GM18507 (cell line): ENCODE measurements around the gene BAHD1.
"Not testable (repeated sequence)": the region's sequence is repeated elsewhere in the genome, so short reads cannot be mapped to it uniquely, and the experiment has no call there.

Source experiments
- DNase-seq: peaks from one replicate; pipeline ENCODE4 v3.0.0; 2011; ENCODE audit warnings: low read depth; ENCODE audit not compliant: insufficient read length; ENCODE audit errors: extremely low spot score
- FAIRE-seq: peaks from 2 replicates; lab custom pipeline; 2011; peaks lifted over from hg19 to GRCh38; lab: Jason Lieb, UNC

BAHD1 gene

GRCh38 chr15:40441565-40442531 lies 1.1 kb downstream of the BAHD1 start:
- DNase-seq (no peak), FAIRE-seq (no peak)

- DNase-seq (no peak), FAIRE-seq (no peak)
Measured at GRCh38 chr15:40443255-40443654, 2.5 kb downstream of the BAHD1 start.

GRCh38 chr15:40443846-40444245 lies 3.1 kb downstream of the BAHD1 start:
- FAIRE-seq: peak; percentile 51
- DNase-seq: no peak

- no peak for FAIRE-seq
- no peak for DNase-seq
Measured at GRCh38 chr15:40444736-40445135, 4.0 kb downstream of the BAHD1 start.

GRCh38 chr15:40445421-40445922 lies 4.7 kb downstream of the BAHD1 start:
- FAIRE-seq (no peak), DNase-seq (no peak)

GRCh38 chr15:40446144-40446543 lies 5.4 kb downstream of the BAHD1 start:
- DNase-seq: no peak

GRCh38 chr15:40448354-40448753 lies 7.6 kb downstream of the BAHD1 start:
- no peak for DNase-seq
- FAIRE-seq: no peak

More at GRCh38 chr15:40446144-40446543, 5.4 kb downstream of the BAHD1 start:
- no peak for FAIRE-seq

- DNase-seq: no peak
- FAIRE-seq: no peak
Measured at GRCh38 chr15:40449275-40449674, 8.5 kb downstream of the BAHD1 start.

- FAIRE-seq: no peak
- DNase-seq: no peak
Measured at GRCh38 chr15:40450047-40450446, 9.3 kb downstream of the BAHD1 start.

GRCh38 chr15:40451527-40452158 lies 10.9 kb downstream of the BAHD1 start:
- FAIRE-seq (no peak), DNase-seq (no peak)

GRCh38 chr15:40452296-40453090 lies 11.7 kb downstream of the BAHD1 start:
- peak; percentile 79 for FAIRE-seq
- no peak for DNase-seq

GRCh38 chr15:40453941-40454340 lies 13.2 kb downstream of the BAHD1 start:
- FAIRE-seq: peak; percentile 83
- DNase-seq: not testable (repeated sequence)

- no peak for FAIRE-seq
- DNase-seq: no peak
Measured at GRCh38 chr15:40454904-40455391, 14.2 kb downstream of the BAHD1 start.

- no peak for FAIRE-seq
- DNase-seq: no peak
Measured at GRCh38 chr15:40456299-40456712, 15.6 kb downstream of the BAHD1 start.

- no peak for FAIRE-seq
- DNase-seq: no peak
Measured at GRCh38 chr15:40456738-40457137, 16.0 kb downstream of the BAHD1 start.

- DNase-seq: no peak
- FAIRE-seq: no peak
Measured at GRCh38 chr15:40458495-40459371, 18.0 kb downstream of the BAHD1 start.

- no peak for DNase-seq
- no peak for FAIRE-seq
Measured at GRCh38 chr15:40459391-40460015, 18.8 kb downstream of the BAHD1 start.

- DNase-seq (no peak), FAIRE-seq (no peak)
Measured at GRCh38 chr15:40460404-40460803, 19.7 kb downstream of the BAHD1 start.
